GM19455 (cell line): ENCODE measurements around the gene LYG2.
"Not testable (repeated sequence)": the region's sequence is repeated elsewhere in the genome, so short reads cannot be mapped to it uniquely, and the experiment has no call there.

Source experiments
- ATAC-seq: cut with Tn5 transposase; IDR thresholded peaks from one replicate; pipeline ENCODE4 v1.9.1; 2021; ENCODE audit not compliant: unreplicated experiment

LYG2 gene, protein sequence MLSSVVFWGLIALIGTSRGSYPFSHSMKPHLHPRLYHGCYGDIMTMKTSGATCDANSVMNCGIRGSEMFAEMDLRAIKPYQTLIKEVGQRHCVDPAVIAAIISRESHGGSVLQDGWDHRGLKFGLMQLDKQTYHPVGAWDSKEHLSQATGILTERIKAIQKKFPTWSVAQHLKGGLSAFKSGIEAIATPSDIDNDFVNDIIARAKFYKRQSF

DNA sequence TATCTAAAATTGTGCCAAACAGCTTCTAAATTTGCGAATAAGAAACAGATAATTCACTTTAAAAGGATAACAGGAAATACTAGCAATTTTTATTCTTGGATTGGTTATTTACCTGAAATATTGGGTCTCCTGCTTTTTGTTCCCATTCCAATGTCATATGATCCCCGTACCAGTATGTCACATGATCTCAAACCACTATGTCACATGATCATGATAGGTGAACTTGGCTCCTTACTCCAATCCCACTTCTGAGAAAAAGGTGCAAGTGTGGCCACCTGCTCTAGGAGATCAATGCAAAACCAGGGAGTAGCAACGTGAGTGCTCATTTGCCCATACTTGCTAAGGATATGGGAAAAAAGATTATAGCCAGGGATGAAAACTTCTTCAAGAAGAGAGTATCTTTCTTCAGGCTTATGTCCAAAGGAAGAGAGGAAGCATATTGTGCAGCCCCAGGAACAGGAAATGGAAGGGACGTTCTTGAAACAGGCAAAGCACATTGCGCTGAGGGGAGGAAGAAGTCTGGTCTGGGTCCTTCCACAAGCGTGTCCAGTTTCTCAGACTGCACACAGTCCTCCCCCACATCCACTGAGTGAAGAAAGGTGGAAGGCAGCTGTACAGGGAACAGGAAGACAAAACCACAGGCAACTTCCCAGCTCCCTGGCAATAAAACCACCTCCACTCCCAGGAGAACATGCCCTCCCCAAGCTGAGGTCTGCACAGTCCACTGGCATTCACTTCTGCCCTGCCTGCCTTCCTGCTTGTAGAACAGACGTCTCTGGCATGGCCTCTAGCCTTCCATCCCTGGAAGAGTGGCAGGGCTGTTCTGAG, at the start of gene LYG2:
Gene LYG2 (minus strand): TSS at position 176 of the 828 bp plus-strand sequence. CDS start 1,406 bp downstream, outside the sequence.
- ATAC-seq: no peak

DNA sequence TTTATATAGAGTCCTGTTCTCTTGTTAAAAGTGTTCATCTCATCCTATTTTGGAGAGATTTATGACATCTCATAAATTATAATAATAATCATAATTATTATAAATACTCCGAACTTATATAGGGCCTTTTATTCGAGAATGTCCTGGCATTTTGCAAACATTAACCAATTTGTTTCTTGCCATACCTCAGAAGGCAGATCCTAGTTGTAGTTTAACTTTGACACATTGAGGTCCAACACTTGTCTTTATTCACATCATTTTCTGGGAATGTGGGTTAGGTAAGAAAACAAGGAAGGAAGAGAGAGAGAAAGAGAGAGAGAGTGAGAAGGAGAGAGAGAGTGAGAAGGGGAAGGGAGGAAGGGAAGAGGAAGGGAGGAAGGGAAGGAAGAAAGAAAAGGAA, 45.6 kb upstream of the LYG2 start, which contains the start of gene LYG1:
Gene LYG1 (minus strand): TSS at position 101 of the 400 bp plus-strand sequence. CDS start 5,527 bp downstream, outside the sequence.
- ATAC-seq: not testable (repeated sequence)

DNA sequence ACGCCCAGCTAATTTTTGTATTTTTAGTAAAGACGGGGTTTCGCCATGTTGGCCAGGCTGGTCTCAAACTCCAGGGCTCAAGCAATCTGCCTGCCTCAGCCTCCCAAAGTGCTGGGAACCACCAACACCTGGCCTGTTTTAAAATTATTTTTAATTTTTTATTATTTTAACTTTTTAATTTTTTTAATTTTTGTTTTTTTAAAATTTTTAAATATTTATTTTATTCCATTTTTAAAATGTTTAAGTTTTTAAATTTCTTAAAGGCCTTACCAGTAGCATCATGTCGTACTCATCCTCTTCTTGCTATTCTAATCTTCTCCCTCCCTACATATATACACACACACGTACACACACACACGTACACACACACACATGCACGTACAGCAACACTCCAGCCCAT, 44.1 kb upstream of the LYG2 start:
- no peak for ATAC-seq

DNA sequence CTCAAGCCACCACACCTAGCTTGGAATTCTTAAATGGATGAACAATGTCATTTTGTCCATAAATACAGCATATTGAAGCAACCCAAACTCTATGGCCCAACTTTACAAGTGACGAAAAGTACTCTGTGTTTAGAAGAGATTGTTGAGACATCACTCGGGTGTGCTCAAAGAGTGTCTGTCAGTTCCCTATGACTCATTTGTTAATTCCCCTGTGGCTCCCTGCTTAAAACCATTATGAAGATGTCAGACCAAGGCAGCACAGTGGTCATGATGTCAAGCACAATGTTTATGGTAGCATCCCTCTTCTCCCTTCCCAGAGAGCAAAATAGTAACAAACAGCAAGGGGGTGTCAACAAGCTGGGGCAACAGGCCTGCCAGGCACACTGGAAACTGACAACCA, 42.5 kb upstream of the LYG2 start:
- ATAC-seq: no peak

DNA sequence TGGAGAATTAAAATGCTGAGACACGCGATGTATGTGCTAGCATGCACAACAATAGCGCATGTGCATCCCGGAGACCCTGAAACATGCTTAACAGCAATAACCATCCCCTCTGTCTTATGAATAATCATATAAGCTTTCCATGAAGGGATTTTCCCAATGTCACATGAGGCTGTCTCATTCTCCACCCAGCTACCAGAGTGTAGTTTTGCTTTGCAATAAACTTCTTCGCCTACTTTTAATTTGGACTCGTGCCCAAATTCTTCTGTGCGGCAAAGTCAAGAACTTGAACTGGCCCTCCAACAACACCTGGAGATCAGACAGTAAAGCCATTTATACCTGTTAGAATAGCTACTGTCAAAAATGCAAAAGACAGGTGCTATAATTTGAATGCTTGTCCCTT, 30.1 kb upstream of the LYG2 start:
- ATAC-seq: no peak

DNA sequence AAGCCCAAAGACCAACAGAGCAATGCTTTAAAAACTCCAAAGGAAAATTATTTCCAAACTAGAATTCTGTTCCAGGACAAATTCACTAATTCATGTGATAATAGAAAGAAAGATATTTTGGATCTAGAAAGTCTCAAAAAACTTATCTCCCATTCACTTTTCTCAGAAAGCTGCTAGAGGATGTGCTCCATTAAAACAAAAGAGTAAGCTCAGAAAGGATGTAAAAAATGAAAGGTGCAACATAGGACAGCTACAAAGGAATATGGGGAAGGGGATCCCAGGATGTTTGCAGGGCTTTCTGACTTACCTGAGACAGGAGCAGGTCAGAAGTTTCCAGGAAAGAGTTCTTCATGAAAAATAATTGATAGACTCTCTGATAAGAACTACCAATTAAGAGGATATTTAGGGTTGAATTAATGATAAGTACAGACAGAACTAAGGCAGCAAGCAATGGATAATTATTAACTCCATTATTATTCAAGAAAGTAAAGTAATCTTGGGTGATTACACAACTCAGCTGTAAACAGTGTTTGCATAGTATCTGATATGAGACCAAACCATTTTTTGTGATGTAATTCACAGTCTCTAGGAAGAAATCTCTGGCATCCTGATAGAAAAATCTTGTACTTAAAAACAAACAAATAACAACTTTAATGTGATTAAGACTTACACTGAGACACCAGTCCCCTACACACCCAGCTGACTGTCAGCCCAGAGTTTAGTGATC, 24.7 kb upstream of the LYG2 start:
- ATAC-seq: no peak

DNA sequence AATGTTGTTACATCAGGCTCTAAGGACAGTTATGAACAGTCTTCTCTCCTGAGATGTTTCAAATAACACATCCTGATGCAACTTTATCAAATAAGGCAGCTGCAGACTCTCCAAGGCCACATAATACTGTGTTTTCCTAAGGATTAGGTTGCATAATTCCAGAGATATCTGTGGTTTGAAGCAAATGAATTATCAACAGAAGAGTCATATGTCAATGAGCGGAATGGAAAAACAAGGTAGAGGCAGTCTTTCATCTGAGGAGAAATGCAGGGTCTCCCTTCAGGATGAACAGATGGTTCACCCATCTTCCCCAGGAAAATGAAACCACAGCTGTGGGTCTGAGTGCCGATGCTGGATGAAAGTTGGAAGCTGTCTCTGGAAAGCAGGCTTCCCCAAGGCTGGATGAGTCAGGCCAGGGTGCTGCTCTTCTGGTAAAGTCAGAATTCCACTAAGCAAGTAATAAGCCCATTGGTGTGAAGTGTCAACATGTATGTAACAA, 23.4 kb upstream of the LYG2 start:
- ATAC-seq: no peak

DNA sequence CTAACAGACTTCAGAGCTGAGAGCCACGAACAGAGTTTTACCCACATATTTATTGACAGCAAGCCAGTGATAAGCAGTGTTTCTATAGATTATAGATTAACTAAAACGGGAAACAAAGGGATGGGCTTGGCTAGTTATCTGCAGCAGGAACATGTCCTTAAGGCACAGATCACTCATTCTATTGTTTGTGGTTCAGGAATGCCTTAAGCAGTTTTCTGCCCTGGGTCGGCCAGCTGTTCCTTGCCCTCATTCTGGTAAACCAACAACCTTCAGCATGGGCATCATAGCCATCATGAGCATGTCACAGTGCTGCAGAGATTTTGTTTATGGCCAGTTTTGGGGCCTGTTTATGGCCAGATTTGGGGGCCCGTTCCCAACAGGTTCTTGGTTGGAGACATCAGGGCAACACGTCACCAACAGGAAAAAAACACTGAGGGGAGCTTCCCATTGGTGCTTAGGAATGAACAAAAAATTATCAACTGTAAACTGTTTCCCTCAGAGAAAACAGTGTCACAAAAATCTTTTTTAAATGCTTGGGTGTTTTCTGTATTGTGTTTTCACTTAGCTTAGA, 22.8 kb upstream of the LYG2 start:
- not testable (repeated sequence) for ATAC-seq

DNA sequence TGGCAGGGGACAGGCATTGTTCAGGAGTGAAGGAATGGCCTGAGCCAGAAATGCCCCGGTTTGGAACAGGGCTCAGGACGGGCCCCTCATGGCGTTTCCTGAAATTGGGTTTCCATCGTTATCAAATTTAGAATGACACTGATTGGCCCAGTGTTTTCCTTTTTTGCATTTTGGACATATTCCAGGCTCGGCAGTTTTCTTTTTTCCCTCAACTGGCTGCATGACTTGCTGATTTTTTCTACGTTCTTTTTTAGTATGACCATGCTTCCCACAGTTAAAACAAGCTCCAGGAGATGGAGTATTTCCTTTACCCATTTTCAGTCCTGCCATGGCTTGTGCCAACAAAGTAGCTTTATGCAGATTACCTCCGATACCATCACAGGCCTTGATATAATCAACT, 20.4 kb upstream of the LYG2 start:
- ATAC-seq: no peak

DNA sequence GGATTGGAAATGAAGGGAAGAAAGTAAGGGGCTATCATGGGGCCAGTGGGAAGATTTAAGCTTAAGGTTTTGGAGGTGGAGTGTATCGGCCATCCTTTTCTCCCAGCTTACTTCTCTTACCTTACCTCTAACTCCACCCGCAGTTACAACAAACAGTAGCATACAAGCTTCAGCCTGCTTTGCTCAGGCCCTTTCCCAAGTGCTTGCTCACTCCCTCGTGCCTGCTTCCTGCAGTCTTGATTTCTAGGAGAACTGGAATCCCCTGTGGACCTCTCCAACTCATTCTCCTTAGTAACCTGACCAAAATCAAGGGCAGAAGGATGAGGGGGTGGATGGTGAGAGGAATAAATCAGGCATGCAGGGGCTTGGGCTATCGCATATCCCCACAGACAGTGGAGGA, 5.8 kb upstream of the LYG2 start:
- no peak for ATAC-seq

DNA sequence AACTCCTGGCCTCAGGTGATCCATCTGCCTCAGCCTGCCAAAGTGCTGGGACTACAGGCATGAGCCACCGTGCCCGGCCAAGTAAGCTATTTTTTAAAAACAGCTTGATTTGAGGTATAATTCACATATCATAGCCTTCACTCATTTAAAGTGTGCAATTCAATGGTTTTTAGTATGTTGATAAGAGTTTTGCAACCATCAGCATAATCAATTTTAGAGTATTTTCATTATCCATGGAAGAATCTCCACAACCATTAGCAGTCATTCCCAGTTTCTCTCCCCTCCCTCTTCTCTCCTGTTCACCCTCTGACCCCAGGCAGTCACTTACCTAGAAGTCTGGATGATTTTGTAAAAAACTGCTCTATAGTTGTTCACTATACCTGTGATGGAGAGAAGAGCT, 4.7 kb upstream of the LYG2 start:
- no peak for ATAC-seq

DNA sequence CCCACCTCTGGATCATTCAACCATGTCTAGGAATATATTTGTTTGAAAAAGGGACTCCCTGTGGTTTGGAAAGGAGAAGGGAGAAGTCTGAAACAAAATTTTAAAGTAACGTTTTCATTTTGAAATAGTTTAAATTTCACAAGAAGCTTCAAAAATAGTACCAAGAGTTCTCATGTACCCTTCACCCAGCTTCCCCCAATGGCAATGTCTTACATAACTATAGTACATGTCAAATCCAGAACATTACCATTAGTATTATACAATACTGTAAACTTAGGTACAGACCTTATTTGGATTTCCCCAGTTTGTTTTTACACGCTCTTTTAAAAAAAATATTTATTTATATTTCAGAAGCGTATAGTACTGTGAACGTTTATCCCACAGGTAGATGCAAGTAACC, 4.0 kb upstream of the LYG2 start:
- no peak for ATAC-seq

DNA sequence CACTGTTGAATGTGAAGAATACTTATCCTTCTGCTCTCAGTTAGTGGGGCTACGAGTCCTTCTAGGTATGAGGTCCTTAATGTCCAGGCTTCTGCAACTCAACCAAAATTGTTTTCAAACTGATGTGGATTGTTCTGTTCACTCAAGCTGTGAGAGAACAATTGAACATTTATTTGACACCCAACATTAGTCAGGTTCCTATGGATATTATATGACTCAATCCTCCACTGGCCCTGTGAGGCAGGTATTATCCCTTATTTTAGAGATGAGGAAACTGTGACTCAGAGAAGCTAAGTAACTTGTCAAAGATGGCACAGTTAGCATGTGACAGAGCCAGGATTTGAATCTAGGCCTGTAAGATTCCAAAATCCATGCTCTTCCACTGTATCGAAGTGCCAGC, 1.2 kb upstream of the LYG2 start:
- no peak for ATAC-seq

DNA sequence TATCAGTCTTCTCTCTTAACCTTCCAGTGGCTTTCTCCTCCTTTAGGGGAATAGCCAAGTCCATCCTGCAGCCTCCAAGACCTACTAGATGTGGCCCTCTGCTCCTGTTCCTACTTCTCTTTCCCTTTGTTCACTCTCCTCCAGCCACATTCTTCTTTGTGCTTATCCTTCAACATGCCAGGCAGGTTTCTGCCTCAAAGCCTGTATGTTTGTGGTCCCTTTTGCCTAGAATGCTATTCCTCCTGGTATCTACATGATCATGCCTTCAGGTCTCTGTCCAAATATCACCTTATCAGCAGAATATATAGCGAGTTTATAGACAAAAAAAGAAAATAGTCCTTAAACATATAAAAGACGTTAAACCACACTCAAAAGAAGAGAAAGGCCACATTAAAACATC, 5.5 kb downstream of the LYG2 start:
- no peak for ATAC-seq

DNA sequence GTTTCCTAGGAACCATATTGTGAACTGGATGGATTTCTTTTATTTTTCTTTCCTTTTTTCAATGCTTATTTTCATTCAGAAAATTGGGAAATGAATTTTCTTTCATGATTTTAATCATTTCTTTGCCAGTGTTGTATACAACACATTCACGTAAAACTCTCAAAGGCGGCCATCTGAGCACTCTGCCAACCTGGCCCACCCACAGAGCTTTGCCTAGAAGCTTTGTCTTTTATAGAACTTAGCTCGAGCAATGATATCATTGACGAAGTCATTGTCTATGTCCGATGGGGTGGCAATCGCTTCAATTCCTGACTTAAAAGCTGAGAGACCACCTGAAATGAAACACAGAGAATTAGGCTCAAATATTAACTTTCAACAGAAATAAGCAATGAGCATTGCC, 13.3 kb downstream of the LYG2 start:
- ATAC-seq: no peak

DNA sequence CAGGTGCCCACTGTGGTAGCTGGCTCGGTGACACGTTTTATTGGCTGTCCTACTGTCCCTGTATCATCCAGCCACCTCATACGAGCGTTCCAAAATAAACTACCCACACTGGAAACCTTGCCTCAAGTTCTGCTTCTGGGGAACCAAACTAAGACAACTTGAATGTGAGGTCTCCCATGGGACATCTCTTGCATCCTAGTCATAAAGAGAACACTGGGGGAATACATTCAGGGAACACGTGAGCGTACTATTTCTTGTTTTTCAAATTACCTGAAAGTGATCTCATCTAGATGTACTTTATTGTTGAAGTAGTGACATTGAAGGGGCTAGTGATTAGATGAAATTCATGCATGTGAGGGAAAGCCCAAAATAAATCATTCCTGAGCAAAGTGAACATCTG, 15.0 kb downstream of the LYG2 start:
- ATAC-seq: no peak

DNA sequence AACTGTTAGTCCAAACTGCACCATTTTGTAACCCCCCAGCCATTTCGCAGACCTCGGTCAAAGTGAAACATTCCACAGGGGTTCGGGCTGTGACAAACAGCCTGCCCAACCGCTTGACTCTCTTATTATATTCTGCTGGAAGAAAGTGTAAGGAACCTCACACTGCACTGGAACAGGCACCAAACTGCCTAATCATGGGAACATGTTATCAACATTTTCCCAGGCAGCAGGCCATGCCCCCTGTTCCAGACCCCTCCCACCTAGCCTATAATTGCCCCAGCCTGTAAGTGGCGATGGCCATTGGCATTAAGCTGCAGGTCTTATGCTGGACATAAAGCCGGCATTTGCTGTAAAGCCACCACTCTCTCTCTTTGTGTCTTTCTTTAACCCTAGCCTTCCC, 16.9 kb downstream of the LYG2 start:
- no peak for ATAC-seq

DNA sequence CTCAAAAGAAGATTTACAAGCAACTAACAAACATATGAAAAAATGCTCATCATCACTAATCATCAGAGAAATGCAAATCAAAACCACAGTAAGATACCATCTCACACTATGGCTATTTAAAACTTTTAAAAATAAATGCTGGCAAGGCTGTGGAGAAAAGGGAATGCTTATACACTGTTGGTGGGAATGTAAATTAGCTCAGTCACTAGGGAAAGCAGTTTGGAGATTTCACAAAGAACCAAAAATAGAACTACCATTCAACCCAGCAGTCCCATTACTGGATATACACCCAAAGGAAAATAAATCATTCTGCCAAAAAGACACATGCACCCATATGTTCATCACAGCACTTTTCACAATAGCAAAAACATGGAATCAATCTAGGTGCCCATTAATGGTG, 22.3 kb downstream of the LYG2 start:
- ATAC-seq: not testable (repeated sequence)

DNA sequence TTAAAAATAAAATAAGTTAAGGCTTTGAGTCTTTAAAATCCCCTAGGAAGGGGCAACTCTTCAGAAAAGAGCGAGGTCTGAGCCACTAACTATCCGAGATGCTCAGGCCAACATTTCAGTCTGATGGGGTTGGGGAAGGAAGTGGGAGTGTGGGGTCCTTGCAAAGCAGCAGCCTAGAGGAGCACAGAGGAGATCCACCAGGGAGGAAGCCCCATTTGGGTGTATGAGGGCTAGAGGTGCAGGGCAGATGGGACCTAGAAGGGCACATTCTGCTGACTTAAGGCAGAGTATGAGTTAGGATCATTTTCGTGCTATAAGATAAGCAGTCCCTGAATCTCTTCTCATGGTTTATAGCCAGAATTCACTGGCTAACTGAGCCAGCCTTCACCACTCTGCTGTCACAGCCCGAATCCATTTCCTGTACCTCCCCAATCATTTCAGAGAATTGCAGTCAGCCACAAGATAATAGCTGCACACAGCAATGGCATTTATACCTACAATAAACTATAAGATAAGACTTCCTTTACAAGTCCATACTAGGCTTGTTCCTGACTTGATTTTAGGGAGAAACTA, 37.5 kb downstream of the LYG2 start:
- ATAC-seq: no peak

DNA sequence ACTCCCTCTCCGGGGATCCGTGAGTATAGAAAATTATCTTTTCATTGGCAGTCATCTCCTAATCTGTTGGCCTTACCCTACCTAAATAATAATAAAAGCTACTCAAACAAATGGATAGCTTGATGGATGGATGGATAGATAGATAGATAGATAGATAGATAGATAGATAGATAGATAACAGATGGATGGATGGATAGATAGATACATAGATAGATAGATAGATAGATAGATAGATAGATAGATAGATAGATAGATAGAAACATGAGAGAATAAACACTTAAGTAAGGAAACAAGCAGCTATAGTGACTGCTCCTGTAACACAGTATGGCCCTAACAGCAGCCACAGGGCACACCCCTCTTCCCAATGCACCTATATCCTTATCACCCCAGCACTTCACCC, 39.4 kb downstream of the LYG2 start:
- ATAC-seq: no peak

DNA sequence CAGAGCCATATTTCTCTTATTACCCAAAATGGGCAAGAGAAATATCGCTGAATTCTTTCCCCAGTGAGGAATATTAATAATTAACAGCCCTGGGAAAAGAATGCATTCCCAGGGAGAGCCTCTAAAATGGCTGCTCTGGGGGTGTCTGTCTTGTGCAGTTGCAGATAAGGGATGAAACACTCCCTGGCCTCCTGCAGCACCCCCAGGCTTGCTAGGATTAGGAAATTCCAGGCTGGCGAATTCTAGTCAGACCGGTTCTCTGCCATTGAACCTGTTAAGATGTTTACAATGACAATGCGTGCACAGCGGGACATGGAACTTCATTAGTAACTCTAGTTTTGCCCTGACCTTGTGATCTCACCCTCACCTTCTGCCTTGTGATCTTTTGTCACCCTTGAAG, 50.0 kb downstream of the LYG2 start:
- no peak for ATAC-seq
